Measurements from ENCODE around the gene GSTM3. TPM values are rescaled to one million over a fixed set of nuclear protein-coding genes. Genes with fewer than 3 reads are reported as not detected.

GSTM3 gene
- total RNA-seq, 1 donor from 2014 or later: 11.2 TPM

- Mint-ChIP-seq H3K9me3 (no peaks in the 10 kb centered on the region), H3K27ac (no peak overlapping the region), H3K27me3 (ENCODE audit: low read depth) (peaks cover 20% of the 10 kb centered on the region), H3K4me1 (ENCODE audit: low read depth) (no peaks in the 10 kb centered on the region), H3K4me3 (ENCODE audit: low read depth) (no peak overlapping the region), H3K36me3 (ENCODE audit: low read depth) (no peaks in the 10 kb centered on the region)
- DNase-seq (ENCODE audit: low spot score): no peak
- intact Hi-C loops (cut with micrococcal nuclease): no loop called here
Observed at GRCh38 chr1:109725510-109725909, 15.3 kb downstream of the GSTM3 start.

- no peaks in the 10 kb centered on the region for H3K9me3 Mint-ChIP-seq
- no peaks in the 10 kb centered on the region for H3K36me3 Mint-ChIP-seq (ENCODE audit: low read depth)
- H3K27me3 Mint-ChIP-seq (ENCODE audit: low read depth): peaks cover 22% of the 10 kb centered on the region
- H3K27ac Mint-ChIP-seq: no peak overlapping the region
- peaks cover 2% of the 10 kb centered on the region for H3K4me1 Mint-ChIP-seq (ENCODE audit: low read depth)
- DNase-seq (ENCODE audit: low spot score): no peak
- intact Hi-C loops (cut with micrococcal nuclease): no loop called here
- no peak overlapping the region for H3K4me3 Mint-ChIP-seq (ENCODE audit: low read depth)
Observed at GRCh38 chr1:109724933-109725332, 15.9 kb downstream of the GSTM3 start.

- H3K27ac Mint-ChIP-seq: no peak overlapping the region
- intact Hi-C loops (cut with micrococcal nuclease): no loop called here
- DNase-seq (ENCODE audit: low spot score): no peak
- peaks cover 6% of the 10 kb centered on the region for H3K4me1 Mint-ChIP-seq (ENCODE audit: low read depth)
- peaks cover 19% of the 10 kb centered on the region for H3K27me3 Mint-ChIP-seq (ENCODE audit: low read depth)
- no peaks in the 10 kb centered on the region for H3K9me3 Mint-ChIP-seq
- no peak overlapping the region for H3K4me3 Mint-ChIP-seq (ENCODE audit: low read depth)
- H3K36me3 Mint-ChIP-seq (ENCODE audit: low read depth): no peaks in the 10 kb centered on the region
Observed at GRCh38 chr1:109722908-109723691, 17.7 kb downstream of the GSTM3 start.

GRCh38 chr1:109721971-109722370 is 18.9 kb downstream of the GSTM3 start:
- no peak overlapping the region for H3K27ac Mint-ChIP-seq
- intact Hi-C loops (cut with micrococcal nuclease): no loop called here
- no peak overlapping the region for H3K4me3 Mint-ChIP-seq (ENCODE audit: low read depth)
- no peaks in the 10 kb centered on the region for H3K36me3 Mint-ChIP-seq (ENCODE audit: low read depth)
- peaks cover 19% of the 10 kb centered on the region for H3K27me3 Mint-ChIP-seq (ENCODE audit: low read depth)
- H3K4me1 Mint-ChIP-seq (ENCODE audit: low read depth): peaks cover 6% of the 10 kb centered on the region
- no peaks in the 10 kb centered on the region for H3K9me3 Mint-ChIP-seq
- DNase-seq (ENCODE audit: low spot score): no peak

GRCh38 chr1:109721042-109721441 is 19.8 kb downstream of the GSTM3 start:
- no peaks in the 10 kb centered on the region for H3K36me3 Mint-ChIP-seq (ENCODE audit: low read depth)
- peaks cover 6% of the 10 kb centered on the region for H3K4me1 Mint-ChIP-seq (ENCODE audit: low read depth)
- no peak overlapping the region for H3K27ac Mint-ChIP-seq
- no peak for DNase-seq (ENCODE audit: low spot score)
- H3K9me3 Mint-ChIP-seq: no peaks in the 10 kb centered on the region
- intact Hi-C loops (cut with micrococcal nuclease): no loop called here
- no peak overlapping the region for H3K4me3 Mint-ChIP-seq (ENCODE audit: low read depth)
- peaks cover 19% of the 10 kb centered on the region for H3K27me3 Mint-ChIP-seq (ENCODE audit: low read depth)

- DNase-seq (ENCODE audit: low spot score): no peak
- Mint-ChIP-seq H3K27ac (no peak overlapping the region), H3K9me3 (no peaks in the 10 kb centered on the region), H3K4me1 (ENCODE audit: low read depth) (peaks cover 6% of the 10 kb centered on the region), H3K36me3 (ENCODE audit: low read depth) (no peaks in the 10 kb centered on the region), H3K4me3 (ENCODE audit: low read depth) (no peak overlapping the region), H3K27me3 (ENCODE audit: low read depth) (peaks cover 15% of the 10 kb centered on the region)
- intact Hi-C loops (cut with micrococcal nuclease): no loop called here
Observed at GRCh38 chr1:109719337-109719837, 21.5 kb downstream of the GSTM3 start.

- intact Hi-C loops (cut with micrococcal nuclease): no loop called here
- Mint-ChIP-seq H3K9me3 (no peaks in the 10 kb centered on the region), H3K27me3 (ENCODE audit: low read depth) (peaks cover 14% of the 10 kb centered on the region), H3K4me3 (ENCODE audit: low read depth) (no peak overlapping the region), H3K27ac (no peak overlapping the region), H3K36me3 (ENCODE audit: low read depth) (no peaks in the 10 kb centered on the region), H3K4me1 (ENCODE audit: low read depth) (peaks cover 6% of the 10 kb centered on the region)
- DNase-seq (ENCODE audit: low spot score): no peak
Observed at GRCh38 chr1:109718495-109718894, 22.3 kb downstream of the GSTM3 start.

GRCh38 chr1:109717729-109718128 is 23.1 kb downstream of the GSTM3 start:
- peaks cover 16% of the 10 kb centered on the region for H3K27me3 Mint-ChIP-seq (ENCODE audit: low read depth)

GRCh38 chr1:109716570-109717090 is 24.2 kb downstream of the GSTM3 start:
- Mint-ChIP-seq H3K4me3 (ENCODE audit: low read depth) (no peak overlapping the region), H3K27ac (no peak overlapping the region)
- intact Hi-C loops (cut with micrococcal nuclease): no loop called here

More at GRCh38 chr1:109717729-109718128, 23.1 kb downstream of the GSTM3 start:
- Mint-ChIP-seq H3K36me3 (ENCODE audit: low read depth) (no peaks in the 10 kb centered on the region), H3K4me1 (ENCODE audit: low read depth) (peaks cover 6% of the 10 kb centered on the region), H3K9me3 (no peaks in the 10 kb centered on the region), H3K27ac (no peak overlapping the region), H3K4me3 (ENCODE audit: low read depth) (no peak overlapping the region)
- intact Hi-C loops (cut with micrococcal nuclease): no loop called here
- DNase-seq (ENCODE audit: low spot score): no peak

GRCh38 chr1:109716121-109716520 is 24.7 kb downstream of the GSTM3 start:
- Mint-ChIP-seq H3K4me1 (ENCODE audit: low read depth) (peaks cover 6% of the 10 kb centered on the region), H3K9me3 (no peaks in the 10 kb centered on the region), H3K4me3 (ENCODE audit: low read depth) (no peak overlapping the region), H3K27me3 (ENCODE audit: low read depth) (peaks cover 12% of the 10 kb centered on the region), H3K27ac (no peak overlapping the region), H3K36me3 (ENCODE audit: low read depth) (no peaks in the 10 kb centered on the region)
- no peak for DNase-seq (ENCODE audit: low spot score)
- intact Hi-C loops (cut with micrococcal nuclease): no loop called here

More at GRCh38 chr1:109716570-109717090, 24.2 kb downstream of the GSTM3 start:
- no peaks in the 10 kb centered on the region for H3K9me3 Mint-ChIP-seq
- no peaks in the 10 kb centered on the region for H3K36me3 Mint-ChIP-seq (ENCODE audit: low read depth)
- peaks cover 6% of the 10 kb centered on the region for H3K4me1 Mint-ChIP-seq (ENCODE audit: low read depth)
- DNase-seq (ENCODE audit: low spot score): no peak
- H3K27me3 Mint-ChIP-seq (ENCODE audit: low read depth): peaks cover 14% of the 10 kb centered on the region

GRCh38 chr1:109714661-109715372 is 26.0 kb downstream of the GSTM3 start:
- Mint-ChIP-seq H3K9me3 (no peaks in the 10 kb centered on the region), H3K4me3 (ENCODE audit: low read depth) (no peak overlapping the region)
- intact Hi-C loops (cut with micrococcal nuclease): no loop called here

GRCh38 chr1:109713636-109714035 is 27.2 kb downstream of the GSTM3 start:
- peaks cover 2% of the 10 kb centered on the region for H3K36me3 Mint-ChIP-seq (ENCODE audit: low read depth)
- H3K27me3 Mint-ChIP-seq (ENCODE audit: low read depth): peaks cover 5% of the 10 kb centered on the region
- peaks cover 9% of the 10 kb centered on the region for H3K9me3 Mint-ChIP-seq
- no peak for DNase-seq (ENCODE audit: low spot score)
- no peak overlapping the region for H3K4me3 Mint-ChIP-seq (ENCODE audit: low read depth)
- H3K4me1 Mint-ChIP-seq (ENCODE audit: low read depth): no peaks in the 10 kb centered on the region
- H3K27ac Mint-ChIP-seq: no peak overlapping the region
- intact Hi-C loops (cut with micrococcal nuclease): no loop called here

More at GRCh38 chr1:109714661-109715372, 26.0 kb downstream of the GSTM3 start:
- no peak for DNase-seq (ENCODE audit: low spot score)
- Mint-ChIP-seq H3K27me3 (ENCODE audit: low read depth) (peaks cover 5% of the 10 kb centered on the region), H3K36me3 (ENCODE audit: low read depth) (no peaks in the 10 kb centered on the region), H3K4me1 (ENCODE audit: low read depth) (peaks cover 4% of the 10 kb centered on the region), H3K27ac (no peak overlapping the region)
